Effector memory CD4-positive, alpha-beta T cell (primary cell): ENCODE measurements around the gene ADAM10.

ENCODE experiments used
- DNase-seq, 3 donors: peaks; one replicate each; pipeline ENCODE4 v3.0.0-alpha.2; 2020
- H3K27ac ChIP-seq: 2 replicates; pipeline ENCODE4 v1.7.0; 2013; ENCODE audit warnings: mild to moderate bottlenecking, low read length, moderate library complexity; ENCODE audit not compliant: insufficient read depth, poor library complexity, severe bottlenecking
- H3K27me3 ChIP-seq: replicated peaks from 2 replicates; pipeline ENCODE4 v1.7.0; 2013; ENCODE audit warnings: mild to moderate bottlenecking, low read length; ENCODE audit not compliant: insufficient read depth, control insufficient read depth, poor library complexity, severe bottlenecking
- H3K36me3 ChIP-seq: 2 replicates; pipeline ENCODE4 v1.7.0; 2013; ENCODE audit warnings: mild to moderate bottlenecking, low read length, moderate library complexity; ENCODE audit not compliant: control insufficient read depth, insufficient read depth
- H3K4me1 ChIP-seq: 2 replicates; pipeline ENCODE4 v1.7.0; 2013; ENCODE audit warnings: low read length, mild to moderate bottlenecking; ENCODE audit not compliant: control insufficient read depth, insufficient read depth, poor library complexity, severe bottlenecking
- H3K4me3 ChIP-seq: 2 replicates; pipeline ENCODE4 v1.7.0; 2013; ENCODE audit warnings: low read length, low read depth, mild to moderate bottlenecking; ENCODE audit not compliant: insufficient read depth, poor library complexity, severe bottlenecking
- H3K9me3 ChIP-seq: 2 replicates; pipeline ENCODE4 v1.7.0; 2013; ENCODE audit warnings: mild to moderate bottlenecking, low read length, moderate library complexity; ENCODE audit not compliant: control insufficient read depth

ADAM10 gene

DNA sequence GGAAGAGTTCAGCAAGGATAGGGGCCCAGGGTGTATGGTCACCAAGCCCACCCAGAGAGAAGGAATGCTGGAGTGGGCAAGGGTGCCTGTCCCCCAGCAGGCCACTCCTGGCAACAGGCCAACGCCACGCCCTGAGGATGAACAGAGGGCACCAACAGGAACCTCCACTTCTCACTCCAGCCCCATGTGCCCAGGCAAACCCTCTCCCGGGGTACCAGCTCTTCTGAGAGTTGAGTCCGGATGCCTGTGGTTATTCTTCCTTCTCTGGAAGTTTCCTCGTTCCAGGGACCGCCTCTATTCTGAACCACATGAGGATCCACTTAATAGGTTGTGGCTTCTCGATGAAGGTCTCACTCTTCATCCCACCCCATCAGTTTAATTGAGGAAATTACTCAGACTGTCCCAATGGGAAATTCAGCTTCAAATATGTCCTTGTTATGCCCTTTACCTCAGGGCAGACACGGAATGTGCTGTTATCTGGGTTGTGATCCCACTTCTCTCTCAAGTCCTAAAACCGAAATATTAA lies 203.4 kb downstream of the ADAM10 start:
- no peak overlapping the region for H3K4me3 ChIP-seq
- no peaks in the 10 kb centered on the region for H3K27me3 ChIP-seq
- DNase-seq: no peak
- no peak overlapping the region for H3K27ac ChIP-seq
- H3K36me3 ChIP-seq: no peaks in the 10 kb centered on the region
- no peaks in the 10 kb centered on the region for H3K9me3 ChIP-seq
- H3K4me1 ChIP-seq: peaks cover 1% of the 10 kb centered on the region

DNA sequence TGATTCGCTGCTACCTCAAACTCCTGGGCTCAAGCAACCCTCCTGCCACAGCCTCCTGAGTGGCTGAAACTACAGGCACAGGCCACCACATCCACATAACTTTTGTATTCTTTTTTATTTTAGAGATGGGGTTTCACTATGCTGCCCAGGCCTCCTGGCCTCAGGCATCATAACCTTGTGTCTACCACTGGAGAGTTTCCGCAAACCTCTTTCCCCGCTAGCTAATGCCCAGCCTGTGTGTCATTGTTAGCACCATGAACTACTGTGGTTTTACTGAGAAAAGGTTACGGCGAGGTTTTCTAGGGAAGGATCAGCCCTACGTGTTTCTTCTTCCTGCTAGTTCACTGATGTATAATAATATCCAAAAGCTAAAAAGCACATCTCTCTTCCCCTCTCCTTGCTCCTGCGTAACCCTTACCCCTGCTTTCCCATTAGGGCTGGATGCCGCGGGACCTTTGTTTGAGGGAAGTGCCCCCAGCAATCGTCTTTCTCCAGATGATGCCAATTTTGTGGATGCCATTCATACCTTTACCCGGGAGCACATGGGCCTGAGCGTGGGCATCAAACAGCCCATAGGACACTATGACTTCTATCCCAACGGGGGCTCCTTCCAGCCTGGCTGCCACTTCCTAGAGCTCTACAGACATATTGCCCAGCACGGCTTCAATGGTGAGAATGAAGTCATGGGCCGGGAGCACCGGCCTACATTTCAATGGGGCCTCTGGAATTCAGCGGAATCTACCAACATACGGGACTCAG lies 204.0 kb downstream of the ADAM10 start:
- no peaks in the 10 kb centered on the region for H3K4me1 ChIP-seq
- H3K36me3 ChIP-seq: no peaks in the 10 kb centered on the region
- H3K9me3 ChIP-seq: no peaks in the 10 kb centered on the region
- H3K4me3 ChIP-seq: no peak overlapping the region
- no peak overlapping the region for H3K27ac ChIP-seq
- no peak for DNase-seq
- H3K27me3 ChIP-seq: no peaks in the 10 kb centered on the region

DNA sequence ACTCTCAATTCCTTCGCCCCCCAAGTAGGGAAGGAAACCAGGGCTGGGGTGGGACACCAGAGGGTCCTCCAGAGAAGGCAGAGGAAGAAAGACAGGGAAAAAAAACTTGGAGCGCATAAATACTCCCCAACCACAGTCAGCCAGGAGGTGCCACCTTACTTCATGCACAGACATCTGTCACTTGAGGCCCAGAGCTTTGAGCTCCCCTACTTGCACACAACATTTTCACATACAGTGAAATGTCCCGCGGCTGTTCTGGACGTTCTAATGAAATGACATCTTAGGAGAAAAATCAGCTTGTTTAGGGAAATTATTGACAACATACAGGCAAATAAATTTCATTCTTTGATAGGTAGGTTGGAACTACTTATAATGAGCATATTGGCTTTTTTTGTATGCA lies 204.8 kb downstream of the ADAM10 start:
- Histone ChIP-seq H3K27ac (no peak overlapping the region), H3K4me3 (no peak overlapping the region), H3K36me3 (no peaks in the 10 kb centered on the region), H3K4me1 (no peaks in the 10 kb centered on the region), H3K27me3 (no peaks in the 10 kb centered on the region), H3K9me3 (no peaks in the 10 kb centered on the region)
- DNase-seq: no peak

DNA sequence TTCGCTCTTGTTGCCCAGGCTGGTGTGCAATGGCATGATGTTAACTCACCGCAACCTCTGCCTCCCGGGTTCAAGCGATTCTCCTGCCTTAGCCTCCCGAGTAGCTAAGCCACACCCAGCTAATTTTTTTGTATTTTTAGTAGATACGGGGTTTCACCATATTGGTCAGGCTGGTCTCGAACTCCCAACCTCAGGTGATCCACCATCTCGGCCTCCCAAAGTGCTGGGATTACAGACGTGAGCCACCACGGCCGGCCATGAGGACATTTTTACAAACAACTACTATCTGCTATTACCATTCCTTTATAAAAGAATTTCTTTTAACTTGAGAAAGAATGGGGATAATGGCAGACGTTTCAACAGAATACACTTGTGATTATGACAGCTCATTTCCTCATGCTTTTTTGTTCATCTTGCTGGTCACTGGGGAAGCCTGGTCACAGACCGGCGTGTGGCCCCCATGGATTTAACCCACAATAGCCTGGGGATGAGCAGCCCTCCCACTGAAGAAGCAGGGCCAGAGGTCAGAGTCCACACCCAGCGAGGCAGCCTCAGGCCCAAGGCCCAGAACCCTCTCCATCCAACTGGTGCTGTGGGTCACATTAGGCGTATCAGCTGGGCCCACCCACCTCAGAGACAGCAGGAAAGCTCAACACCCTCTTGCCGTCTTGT lies 205.7 kb downstream of the ADAM10 start:
- no peaks in the 10 kb centered on the region for H3K27me3 ChIP-seq
- H3K9me3 ChIP-seq: no peaks in the 10 kb centered on the region
- H3K4me3 ChIP-seq: no peak overlapping the region
- no peak overlapping the region for H3K27ac ChIP-seq
- DNase-seq: no peak
- H3K36me3 ChIP-seq: no peaks in the 10 kb centered on the region
- H3K4me1 ChIP-seq: no peaks in the 10 kb centered on the region

DNA sequence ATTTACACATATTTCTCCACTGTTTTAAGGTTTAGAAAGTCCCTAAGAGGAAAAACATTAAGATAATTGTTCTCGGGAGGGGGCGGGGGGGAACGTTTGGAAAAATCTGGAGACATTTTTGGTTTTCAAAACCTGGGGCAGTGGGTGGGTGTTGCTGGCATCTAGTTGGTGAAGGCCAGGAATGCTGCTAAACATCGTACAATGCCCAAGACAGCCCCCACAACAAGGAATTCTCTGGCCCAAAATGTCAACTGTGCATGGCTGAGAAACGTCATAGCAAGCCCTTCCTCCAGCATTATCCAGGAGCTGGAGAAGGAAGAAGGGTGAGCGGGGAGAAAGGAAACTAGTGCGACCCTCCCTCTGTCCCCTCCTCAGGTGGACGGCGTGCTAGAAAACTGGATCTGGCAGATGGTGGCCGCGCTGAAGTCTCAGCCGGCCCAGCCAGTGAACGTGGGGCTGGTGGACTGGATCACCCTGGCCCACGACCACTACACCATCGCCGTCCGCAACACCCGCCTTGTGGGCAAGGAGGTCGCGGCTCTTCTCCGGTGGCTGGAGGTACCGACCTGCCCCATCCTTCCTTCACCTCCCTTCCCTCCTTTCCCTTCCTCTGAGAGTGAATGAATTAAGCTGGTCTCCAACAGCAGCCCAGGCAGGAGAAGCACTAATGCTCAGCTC lies 208.0 kb downstream of the ADAM10 start:
- H3K27ac ChIP-seq: no peak overlapping the region
- no peaks in the 10 kb centered on the region for H3K4me1 ChIP-seq
- no peak for DNase-seq
- H3K4me3 ChIP-seq: no peak overlapping the region
- H3K27me3 ChIP-seq: no peaks in the 10 kb centered on the region
- H3K36me3 ChIP-seq: no peaks in the 10 kb centered on the region
- no peaks in the 10 kb centered on the region for H3K9me3 ChIP-seq

DNA sequence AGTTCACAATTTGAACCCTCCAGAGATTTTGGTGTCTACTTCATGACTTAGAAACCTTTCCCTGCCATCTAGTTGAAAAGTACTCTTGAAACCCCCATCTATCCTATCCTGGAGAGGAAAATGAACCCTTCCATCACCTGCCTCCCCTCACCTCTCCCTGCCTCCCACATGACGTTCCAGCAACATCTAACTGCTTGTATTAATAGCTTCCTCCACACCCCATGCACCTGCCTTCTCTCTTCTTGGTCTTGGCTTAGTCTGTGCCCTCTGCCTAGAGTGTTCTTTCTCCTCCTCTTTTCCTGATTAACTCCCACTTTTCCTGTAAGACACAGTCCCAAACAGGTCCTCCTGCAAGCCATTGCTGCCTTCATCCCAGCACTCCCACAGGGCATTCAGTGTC lies 210.0 kb downstream of the ADAM10 start:
- DNase-seq: no peak
- Histone ChIP-seq H3K27ac (no peak overlapping the region), H3K4me1 (no peaks in the 10 kb centered on the region), H3K36me3 (no peaks in the 10 kb centered on the region), H3K4me3 (no peak overlapping the region), H3K27me3 (no peaks in the 10 kb centered on the region), H3K9me3 (no peaks in the 10 kb centered on the region)

DNA sequence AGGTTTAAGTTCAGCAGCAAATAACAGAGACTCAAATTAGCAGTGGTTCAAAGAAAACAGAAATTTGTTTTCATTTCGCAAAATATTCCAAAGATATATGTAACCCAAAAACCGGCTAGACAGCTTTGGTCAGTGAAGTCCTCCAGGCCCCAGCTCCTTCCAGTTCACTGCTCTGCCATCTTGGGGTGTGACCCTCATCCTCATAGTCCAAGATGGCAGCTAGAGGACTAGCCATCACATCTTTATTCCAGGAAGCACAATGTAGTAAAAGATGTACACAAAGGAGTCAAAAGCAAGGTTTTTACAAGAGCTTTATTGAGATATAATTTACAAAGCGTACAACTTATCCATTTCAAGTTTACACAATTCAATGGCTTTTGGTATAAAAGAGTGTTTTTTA lies 210.6 kb downstream of the ADAM10 start:
- H3K27ac ChIP-seq: no peak overlapping the region
- no peak for DNase-seq
- H3K4me3 ChIP-seq: no peak overlapping the region
- no peaks in the 10 kb centered on the region for H3K36me3 ChIP-seq
- no peaks in the 10 kb centered on the region for H3K27me3 ChIP-seq
- no peaks in the 10 kb centered on the region for H3K9me3 ChIP-seq
- no peaks in the 10 kb centered on the region for H3K4me1 ChIP-seq
